HG02970 (cell line): ENCODE results near the gene MAN2A1.
A peak's percentile ranks its signal among the peaks of the same experiment; 100 is the strongest.
"Not testable (repeated sequence)": the region's sequence is repeated elsewhere in the genome, so short reads cannot be mapped to it uniquely, and the experiment has no call there.

Experiments used
- ATAC-seq: cut with Tn5 transposase; IDR thresholded peaks from one replicate; pipeline ENCODE4 v1.9.1; 2021; ENCODE audit warnings: mild to moderate bottlenecking, moderate library complexity, moderate number of reproducible peaks; ENCODE audit not compliant: unreplicated experiment, low FRiP score

MAN2A1 gene

GRCh38 chr5:109750463-109750862 lies 60.7 kb downstream of the MAN2A1 start:
- ATAC-seq: no peak

GRCh38 chr5:109753279-109753678 lies 63.6 kb downstream of the MAN2A1 start:
- ATAC-seq: no peak

GRCh38 chr5:109754319-109754718 lies 64.6 kb downstream of the MAN2A1 start:
- ATAC-seq: no peak

- no peak for ATAC-seq
Measured at GRCh38 chr5:109755761-109756160, 66.0 kb downstream of the MAN2A1 start.

GRCh38 chr5:109756543-109757185 lies 66.9 kb downstream of the MAN2A1 start:
- no peak for ATAC-seq

- ATAC-seq: no peak
Measured at GRCh38 chr5:109757490-109757889, 67.8 kb downstream of the MAN2A1 start.

- ATAC-seq: no peak
Measured at GRCh38 chr5:109759306-109759705, 69.6 kb downstream of the MAN2A1 start.

GRCh38 chr5:109760130-109760529 lies 70.4 kb downstream of the MAN2A1 start:
- not testable (repeated sequence) for ATAC-seq

- ATAC-seq: no peak
Measured at GRCh38 chr5:109762821-109763220, 73.1 kb downstream of the MAN2A1 start.

GRCh38 chr5:109767184-109767995 lies 77.7 kb downstream of the MAN2A1 start:
- ATAC-seq: no peak

GRCh38 chr5:109767997-109768396 lies 78.3 kb downstream of the MAN2A1 start:
- ATAC-seq: no peak

GRCh38 chr5:109769597-109770291 lies 80.0 kb downstream of the MAN2A1 start:
- ATAC-seq: no peak

- no peak for ATAC-seq
Measured at GRCh38 chr5:109775130-109775529, 85.4 kb downstream of the MAN2A1 start.

GRCh38 chr5:109779036-109779735 lies 89.5 kb downstream of the MAN2A1 start:
- no peak for ATAC-seq

GRCh38 chr5:109784687-109785086 lies 95.0 kb downstream of the MAN2A1 start:
- no peak for ATAC-seq

- ATAC-seq: no peak
Measured at GRCh38 chr5:109786206-109786855, 96.6 kb downstream of the MAN2A1 start.

- peak; percentile 89 for ATAC-seq
Measured at GRCh38 chr5:109788596-109788995, 98.9 kb downstream of the MAN2A1 start.

- ATAC-seq: no peak
Measured at GRCh38 chr5:109792613-109793012, 102.9 kb downstream of the MAN2A1 start.

- ATAC-seq: no peak
Measured at GRCh38 chr5:109803854-109804253, 114.1 kb downstream of the MAN2A1 start.

GRCh38 chr5:109805472-109805871 lies 115.7 kb downstream of the MAN2A1 start:
- ATAC-seq: no peak
